BLaER1 (cell line): Measurements from ENCODE around the gene SLC22A9.
"Not testable (repeated sequence)": the region's sequence is repeated elsewhere in the genome, so short reads cannot be mapped to it uniquely, and the experiment has no call there.

Source experiments
- H3K27ac ChIP-seq: shearing (Covaris generic); formaldehyde crosslinking; 2 replicates; pipeline ENCODE4 v1.8.1; 2022
- H3K27me3 ChIP-seq: shearing (Covaris generic); formaldehyde crosslinking; 2 replicates; pipeline ENCODE4 v1.8.1; 2022
- H3K36me3 ChIP-seq: shearing (Covaris generic); formaldehyde crosslinking; 2 replicates; pipeline ENCODE4 v1.8.1; 2022
- H3K4me1 ChIP-seq: shearing (Covaris generic); formaldehyde crosslinking; 2 replicates; pipeline ENCODE4 v1.8.1; 2022
- H3K4me2 ChIP-seq: shearing (Covaris generic); formaldehyde crosslinking; 2 replicates; pipeline ENCODE4 v1.8.1; 2022
- H3K4me3 ChIP-seq: shearing (Covaris generic); formaldehyde crosslinking; 2 replicates; pipeline ENCODE4 v1.8.1; 2022
- H3K9ac ChIP-seq: shearing (Covaris generic); formaldehyde crosslinking; 2 replicates; pipeline ENCODE4 v1.8.1; 2022
- H3K9me3 ChIP-seq: shearing (Covaris generic); formaldehyde crosslinking; 2 replicates; pipeline ENCODE4 v1.8.1; 2022
- H4K20me1 ChIP-seq: shearing (Covaris generic); formaldehyde crosslinking; 2 replicates; pipeline ENCODE4 v1.8.1; 2022
- Cebpa-rat ChIP-seq: shearing (Covaris generic); IDR thresholded peaks from 2 replicates; pipeline ENCODE4 v1.8.1; 2022

Gene SLC22A9

DNA sequence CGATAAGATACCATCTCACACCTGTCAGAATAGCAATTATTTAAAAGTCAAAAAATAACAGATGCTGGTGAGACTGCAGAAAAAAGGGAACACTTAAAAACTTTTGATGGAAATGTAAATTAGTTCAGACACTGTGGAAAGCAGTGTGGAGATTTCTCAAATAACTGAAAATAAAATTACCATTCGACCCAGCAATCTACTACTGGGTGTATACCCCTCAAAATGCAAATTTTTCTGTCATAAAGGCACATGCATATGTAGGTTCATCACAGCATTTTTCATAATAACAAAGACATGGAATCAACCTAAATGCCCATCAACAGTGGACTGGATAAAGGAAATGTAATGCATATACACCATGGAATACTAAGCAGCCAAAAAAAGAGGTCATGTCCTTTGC is 10.5 kb downstream of the SLC22A9 start:
- Histone ChIP-seq H3K36me3 (no peaks in the 10 kb centered on the region), H3K9ac (no peak overlapping the region), H3K27me3 (no peaks in the 10 kb centered on the region), H3K9me3 (no peaks in the 10 kb centered on the region), H3K4me3 (no peak overlapping the region), H3K27ac (no peak overlapping the region), H3K4me2 (no peak overlapping the region), H3K4me1 (peaks cover 9% of the 10 kb centered on the region), H4K20me1 (no peaks in the 10 kb centered on the region)
- no peak for TF ChIP-seq Cebpa-rat

GRCh38 chr11:63395697-63396096 is 26.1 kb downstream of the SLC22A9 start:
- Histone ChIP-seq H3K4me2 (no peak overlapping the region), H3K9ac (no peak overlapping the region), H3K9me3 (no peaks in the 10 kb centered on the region), H3K4me3 (no peak overlapping the region), H3K27me3 (no peaks in the 10 kb centered on the region), H3K36me3 (no peaks in the 10 kb centered on the region), H3K4me1 (no peaks in the 10 kb centered on the region), H3K27ac (no peak overlapping the region), H4K20me1 (no peaks in the 10 kb centered on the region)
- no peak for TF ChIP-seq Cebpa-rat

DNA sequence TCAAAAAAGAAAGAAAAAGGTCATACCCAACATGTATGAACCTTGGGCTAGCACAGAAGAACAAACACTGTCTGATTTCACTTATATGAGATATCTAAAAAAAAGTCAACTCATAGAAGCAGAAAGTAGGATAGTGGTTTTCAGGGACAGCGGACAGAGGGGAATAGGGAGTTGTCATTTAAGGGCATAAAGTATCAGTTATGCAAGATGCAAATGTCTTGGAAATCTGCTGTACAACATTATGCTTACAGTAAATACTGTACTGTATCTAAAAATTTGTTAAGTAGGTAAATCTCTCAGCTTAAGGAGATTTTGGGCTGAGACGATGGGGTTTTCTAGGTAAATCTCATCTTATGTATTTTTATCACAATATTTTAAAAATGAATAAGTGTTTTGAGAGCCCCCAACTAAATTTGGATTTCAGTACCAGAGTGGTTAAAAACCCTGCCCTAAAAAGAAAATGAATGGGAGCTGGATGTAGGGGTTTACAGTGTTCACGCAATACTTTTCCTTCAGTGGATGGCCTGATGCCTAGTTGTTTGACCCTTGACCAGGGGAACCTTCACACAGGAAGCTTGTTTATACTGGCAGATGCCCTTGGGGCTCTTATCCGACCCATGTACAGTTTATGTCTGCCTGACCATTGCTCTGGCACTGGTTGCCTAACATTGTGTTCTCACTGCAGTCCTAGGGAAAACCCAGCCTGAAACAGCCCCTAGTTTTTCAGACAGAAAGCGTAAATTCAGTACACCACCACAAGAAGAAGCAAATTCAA is 34.8 kb downstream of the SLC22A9 start:
- no peak overlapping the region for H3K9ac ChIP-seq
- no peaks in the 10 kb centered on the region for H3K36me3 ChIP-seq
- H3K4me1 ChIP-seq: no peaks in the 10 kb centered on the region
- no peak overlapping the region for H3K27ac ChIP-seq
- H3K9me3 ChIP-seq: no peaks in the 10 kb centered on the region
- H4K20me1 ChIP-seq: no peaks in the 10 kb centered on the region
- TF ChIP-seq Cebpa-rat: no peak
- no peak overlapping the region for H3K4me3 ChIP-seq
- no peaks in the 10 kb centered on the region for H3K27me3 ChIP-seq
- no peak overlapping the region for H3K4me2 ChIP-seq

DNA sequence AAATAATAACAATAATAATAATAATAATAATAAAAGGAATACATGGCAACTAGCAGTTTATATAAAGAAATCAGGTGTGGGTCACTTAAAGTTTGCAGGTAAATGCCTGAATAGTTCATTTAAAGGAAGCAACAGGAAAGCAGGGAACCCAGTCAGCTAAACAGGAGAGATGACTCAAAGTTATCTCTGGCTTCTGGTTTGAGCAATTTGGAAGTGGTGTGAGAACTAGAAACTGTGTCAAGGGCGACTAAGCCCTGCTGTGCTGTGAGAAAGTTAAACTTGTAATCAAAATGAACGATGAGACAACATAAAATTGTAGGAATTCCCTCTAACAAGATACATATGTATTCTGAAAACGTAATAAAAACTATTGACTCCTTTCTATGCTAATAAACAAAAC is 35.5 kb downstream of the SLC22A9 start:
- H3K4me1 ChIP-seq: no peaks in the 10 kb centered on the region
- no peak overlapping the region for H3K4me3 ChIP-seq
- no peak for TF ChIP-seq Cebpa-rat
- no peak overlapping the region for H3K27ac ChIP-seq
- H3K9ac ChIP-seq: no peak overlapping the region
- no peaks in the 10 kb centered on the region for H3K36me3 ChIP-seq
- no peaks in the 10 kb centered on the region for H3K9me3 ChIP-seq
- no peaks in the 10 kb centered on the region for H4K20me1 ChIP-seq
- H3K4me2 ChIP-seq: no peak overlapping the region
- H3K27me3 ChIP-seq: no peaks in the 10 kb centered on the region

- Histone ChIP-seq H4K20me1 (no peaks in the 10 kb centered on the region), H3K9me3 (no peaks in the 10 kb centered on the region), H3K4me3 (no peak overlapping the region), H3K9ac (no peak overlapping the region), H3K27me3 (no peaks in the 10 kb centered on the region), H3K27ac (no peak overlapping the region), H3K4me2 (no peak overlapping the region), H3K4me1 (no peaks in the 10 kb centered on the region), H3K36me3 (no peaks in the 10 kb centered on the region)
- TF ChIP-seq Cebpa-rat: no peak
Measured at GRCh38 chr11:63406458-63406857, 36.9 kb downstream of the SLC22A9 start.

- no peak for TF ChIP-seq Cebpa-rat
- Histone ChIP-seq H3K4me1 (no peaks in the 10 kb centered on the region), H3K4me3 (no peak overlapping the region), H3K9ac (no peak overlapping the region), H4K20me1 (no peaks in the 10 kb centered on the region), H3K27me3 (no peaks in the 10 kb centered on the region), H3K36me3 (no peaks in the 10 kb centered on the region), H3K4me2 (no peak overlapping the region), H3K27ac (no peak overlapping the region), H3K9me3 (peaks cover 6% of the 10 kb centered on the region)
Measured at GRCh38 chr11:63417174-63417852, 47.7 kb downstream of the SLC22A9 start.

DNA sequence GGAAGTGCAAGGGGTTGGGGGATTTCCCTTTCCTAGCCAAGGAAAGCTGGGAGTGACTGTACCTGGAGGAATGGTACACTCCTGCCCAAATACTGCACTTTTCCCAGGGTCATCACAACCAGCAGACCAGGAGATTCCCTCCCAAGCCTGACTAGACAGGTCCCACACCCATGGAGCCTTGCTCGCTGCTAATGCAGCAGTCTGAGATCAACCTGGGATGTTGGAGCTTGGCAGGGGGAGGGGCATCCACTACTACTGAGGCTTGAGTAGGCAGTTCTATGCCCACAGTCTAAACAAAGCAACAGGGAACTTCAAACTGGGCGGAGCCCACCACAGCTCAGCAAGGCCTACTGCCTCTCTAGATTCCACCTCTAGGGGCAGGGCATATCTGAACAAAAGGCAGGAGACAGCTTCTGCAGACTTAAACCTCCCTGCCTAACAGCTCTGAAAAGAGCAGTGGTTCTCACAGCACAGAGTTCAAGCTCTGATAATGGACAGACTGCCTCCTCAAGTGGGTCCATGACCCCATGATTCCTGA is 58.5 kb downstream of the SLC22A9 start:
- TF ChIP-seq Cebpa-rat: no peak
- Histone ChIP-seq H3K9me3 (peaks cover 11% of the 10 kb centered on the region), H3K36me3 (no peaks in the 10 kb centered on the region), H3K4me2 (no peak overlapping the region), H3K4me1 (no peaks in the 10 kb centered on the region), H3K27me3 (no peaks in the 10 kb centered on the region), H4K20me1 (no peaks in the 10 kb centered on the region), H3K4me3 (no peak overlapping the region), H3K9ac (no peak overlapping the region), H3K27ac (no peak overlapping the region)

GRCh38 chr11:63430731-63431130 is 61.1 kb downstream of the SLC22A9 start:
- H3K4me2 ChIP-seq, H3K36me3 ChIP-seq, H4K20me1 ChIP-seq, H3K9ac ChIP-seq, H3K27me3 ChIP-seq, H3K4me3 ChIP-seq, H3K27ac ChIP-seq, H3K4me1 ChIP-seq: not testable (repeated sequence)
- H3K9me3 ChIP-seq: peaks cover 11% of the 10 kb centered on the region

- not testable (repeated sequence) for H3K36me3 ChIP-seq, H3K4me1 ChIP-seq, H3K27ac ChIP-seq, H3K4me3 ChIP-seq, H4K20me1 ChIP-seq, H3K9me3 ChIP-seq, H3K4me2 ChIP-seq, H3K27me3 ChIP-seq, H3K9ac ChIP-seq
Measured at GRCh38 chr11:63435351-63435750, 65.8 kb downstream of the SLC22A9 start.

GRCh38 chr11:63435831-63436230 is 66.2 kb downstream of the SLC22A9 start:
- not testable (repeated sequence) for H3K27ac ChIP-seq, H3K36me3 ChIP-seq, H3K4me1 ChIP-seq, H3K9me3 ChIP-seq, H4K20me1 ChIP-seq, H3K4me3 ChIP-seq, H3K9ac ChIP-seq, H3K27me3 ChIP-seq, H3K4me2 ChIP-seq
